GM19023 (cell line): ENCODE measurements around the gene ACTG1.

Experiments used
- ATAC-seq: cut with Tn5 transposase; IDR thresholded peaks from one replicate; pipeline ENCODE4 v1.9.1; 2021; ENCODE audit warnings: mild to moderate bottlenecking, moderate library complexity; ENCODE audit not compliant: unreplicated experiment

The ACTG1 gene

DNA sequence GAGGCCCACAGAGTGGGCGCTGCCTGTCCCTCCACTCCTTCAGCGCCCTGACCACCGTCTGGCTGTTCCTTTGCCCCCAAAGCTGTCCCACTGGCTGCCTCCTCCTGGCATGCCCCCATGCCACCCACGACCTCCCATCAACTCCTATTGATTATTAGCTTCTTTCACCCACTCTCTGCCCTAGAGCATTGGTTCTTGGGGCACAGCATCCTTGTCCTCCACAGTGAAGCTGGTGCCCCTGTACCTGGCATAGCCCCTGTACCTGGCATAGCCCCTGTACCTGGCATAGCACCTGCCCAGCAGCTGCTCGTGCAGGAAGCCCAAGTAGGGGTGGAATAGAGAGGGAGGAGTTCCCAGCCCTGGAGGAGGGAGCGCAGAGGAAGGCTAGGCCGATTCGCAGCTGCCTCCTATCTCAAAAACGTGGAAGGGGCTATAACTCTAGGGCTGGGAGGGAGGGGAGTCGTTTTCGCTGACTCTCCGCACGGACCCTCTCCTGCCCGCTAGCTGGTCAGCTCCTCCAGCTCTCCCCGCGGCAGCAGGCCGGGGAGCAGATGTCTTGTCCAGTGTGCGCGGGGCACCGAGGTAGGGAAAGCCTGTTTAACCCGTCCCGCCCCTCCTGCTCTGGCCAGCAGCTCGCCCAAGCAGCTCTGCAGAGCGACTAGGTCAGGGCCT, 5.7 kb upstream of the ACTG1 start:
- ATAC-seq = no peak

GRCh38 chr17:81517339-81518112, 4.9 kb upstream of the ACTG1 start:
- peak; percentile 25 for ATAC-seq

GRCh38 chr17:81517009-81517338, 4.4 kb upstream of the ACTG1 start:
- no peak for ATAC-seq

GRCh38 chr17:81516439-81516838, 3.8 kb upstream of the ACTG1 start:
- ATAC-seq = no peak

GRCh38 chr17:81515530-81516041, 3.0 kb upstream of the ACTG1 start:
- no peak for ATAC-seq

GRCh38 chr17:81514739-81515529, 2.3 kb upstream of the ACTG1 start:
- ATAC-seq = no peak

GRCh38 chr17:81514489-81514738, 1.8 kb upstream of the ACTG1 start:
- ATAC-seq = no peak

DNA sequence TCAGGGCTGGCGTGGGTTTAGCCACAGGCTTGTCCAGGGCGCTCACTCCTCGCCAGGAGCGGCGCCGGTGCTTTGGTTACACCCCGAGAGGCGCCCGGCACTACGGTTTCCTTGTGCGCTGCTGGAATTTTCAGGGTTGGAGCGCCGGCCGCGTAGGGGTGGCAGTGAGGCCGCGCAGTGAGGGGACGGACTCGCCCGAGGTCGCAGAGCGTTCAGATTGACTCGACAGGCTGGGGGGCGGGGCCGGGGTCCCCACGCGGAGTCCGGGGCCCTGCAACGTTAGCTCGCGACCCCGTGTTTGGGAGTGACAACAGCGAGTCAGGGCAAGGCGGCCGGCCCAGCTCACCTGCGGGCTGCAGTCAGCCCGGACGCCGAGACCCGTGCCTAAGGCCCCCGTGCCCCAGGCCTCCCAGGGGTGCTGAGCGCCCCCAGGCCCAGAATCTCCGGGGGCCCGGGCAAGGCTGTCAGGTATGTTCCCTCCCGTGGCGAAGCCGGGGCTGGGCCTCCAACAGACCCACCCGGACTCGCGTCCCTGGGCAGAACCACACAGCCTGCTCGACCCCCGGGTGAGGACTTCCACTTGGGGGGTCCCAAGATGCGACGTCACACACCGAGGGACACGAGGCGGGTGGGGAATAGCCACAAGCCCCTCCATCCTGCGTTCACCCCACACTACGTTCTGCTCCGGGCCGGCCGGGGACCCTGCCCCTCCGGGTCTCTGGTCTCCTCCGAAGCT, 1.3 kb upstream of the ACTG1 start:
- no peak for ATAC-seq

GRCh38 chr17:81513372-81513752, 763 bp upstream of the ACTG1 start:
- peak; percentile 2 for ATAC-seq

DNA sequence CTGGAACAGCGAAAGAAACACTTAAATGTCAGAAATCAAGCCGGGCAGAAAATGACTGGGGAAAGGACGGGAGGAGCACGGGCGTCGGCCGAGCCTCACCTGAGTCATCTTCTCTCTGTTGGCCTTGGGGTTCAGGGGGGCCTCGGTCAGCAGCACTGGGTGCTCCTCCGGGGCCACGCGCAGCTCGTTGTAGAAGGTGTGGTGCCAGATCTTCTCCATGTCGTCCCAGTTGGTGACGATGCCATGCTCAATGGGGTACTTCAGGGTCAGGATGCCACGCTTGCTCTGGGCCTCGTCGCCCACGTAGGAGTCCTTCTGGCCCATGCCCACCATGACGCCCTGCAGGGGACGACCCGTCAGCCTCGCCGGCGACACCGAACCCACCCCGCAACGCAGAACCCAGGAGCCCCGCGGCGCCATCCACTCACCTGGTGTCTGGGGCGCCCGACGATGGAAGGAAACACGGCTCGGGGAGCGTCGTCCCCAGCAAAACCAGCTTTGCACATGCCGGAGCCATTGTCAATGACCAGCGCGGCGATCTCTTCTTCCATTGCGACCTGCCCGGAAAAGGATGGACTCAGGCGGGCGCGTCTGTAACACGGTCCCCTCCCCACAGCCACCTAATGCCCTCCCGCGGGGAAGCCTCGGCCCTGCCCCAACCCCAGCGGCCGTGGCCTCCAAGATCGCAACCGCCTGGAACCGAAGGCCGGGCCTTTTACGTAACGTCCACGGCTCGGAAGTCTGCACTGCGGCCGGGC, 616 bp downstream of the ACTG1 start:
- ATAC-seq = no peak

- no peak for ATAC-seq
Observed at GRCh38 chr17:81511554-81511803, 1.1 kb downstream of the ACTG1 start.

- no peak for ATAC-seq
Observed at GRCh38 chr17:81510785-81511553, 1.6 kb downstream of the ACTG1 start.

DNA sequence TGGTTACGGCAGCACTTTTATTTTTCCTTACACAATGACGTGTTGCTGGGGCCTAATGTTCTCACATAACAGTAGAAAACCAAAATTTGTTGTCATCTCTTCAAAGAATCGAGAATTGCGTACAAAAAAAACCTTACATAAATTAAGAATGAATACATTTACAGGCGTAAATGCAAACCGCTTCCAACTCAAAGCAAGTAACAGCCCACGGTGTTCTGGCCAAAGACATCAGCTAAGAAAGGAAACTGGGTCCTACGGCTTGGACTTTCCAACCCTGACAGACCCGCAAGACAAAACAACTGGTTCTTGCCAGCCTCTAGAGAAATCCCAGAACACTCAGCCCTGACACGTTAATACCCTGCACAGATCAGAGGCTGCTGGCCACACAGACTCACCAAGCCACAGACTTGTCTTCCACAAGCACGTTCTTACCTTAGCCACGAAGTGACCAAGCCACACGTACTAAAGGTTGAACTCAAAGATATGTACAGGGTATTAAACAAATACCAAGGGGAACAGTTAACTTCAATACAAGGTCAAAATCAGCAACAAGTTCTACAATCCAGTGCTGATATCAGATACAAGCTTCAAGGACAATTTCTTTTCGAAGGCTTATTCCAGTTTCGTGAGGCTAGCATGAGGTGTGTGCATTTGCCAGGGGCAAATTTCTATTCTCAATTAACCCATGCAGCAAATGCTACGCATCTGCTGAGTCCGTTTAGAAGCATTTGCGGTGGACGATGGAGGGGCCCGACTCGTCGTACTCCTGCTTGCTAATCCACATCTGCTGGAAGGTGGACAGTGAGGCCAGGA, 2.4 kb downstream of the ACTG1 start:
- ATAC-seq = no peak

- no peak for ATAC-seq
Observed at GRCh38 chr17:81509207-81509971, 3.2 kb downstream of the ACTG1 start.

- ATAC-seq = no peak
Observed at GRCh38 chr17:81508639-81509206, 3.9 kb downstream of the ACTG1 start.

GRCh38 chr17:81503619-81504018, 9.0 kb downstream of the ACTG1 start:
- no peak for ATAC-seq

GRCh38 chr17:81502471-81503017, 10.1 kb downstream of the ACTG1 start:
- no peak for ATAC-seq

- ATAC-seq = no peak
Observed at GRCh38 chr17:81500047-81500446, 12.6 kb downstream of the ACTG1 start.
